GM23248 (cell line): ENCODE data around the gene MVD. TPM values are rescaled to one million over a fixed set of nuclear protein-coding genes. Genes with fewer than 3 reads are reported as not detected.

Experiments
- DNase-seq: peaks from one replicate; pipeline ENCODE4 v3.0.0-alpha.2; 2015
- H2AFZ ChIP-seq: fragments of 200-600 bp; sonication (generic); 2 replicates; pipeline ENCODE4 v1.6.1; 2016; ENCODE audit warnings: antibody characterized with exemption
- H3F3A ChIP-seq: fragments of 200-600 bp; sonication (generic); 2 replicates; pipeline ENCODE4 v1.6.1; 2016; ENCODE audit warnings: mild to moderate bottlenecking, antibody characterized with exemption, mixed run types; ENCODE audit not compliant: insufficient read depth
- H3K27ac ChIP-seq: fragments of 200-600 bp; sonication (generic); 2 replicates; pipeline ENCODE4 v1.5.1; 2016; ENCODE audit warnings: mild to moderate bottlenecking
- H3K27me3 ChIP-seq: fragments of 200-600 bp; sonication (generic); replicated peaks from 2 replicates; pipeline ENCODE4 v1.6.1; 2016; ENCODE audit warnings: mild to moderate bottlenecking; ENCODE audit not compliant: insufficient read depth
- H3K36me3 ChIP-seq: fragments of 200-600 bp; sonication (generic); 2 replicates; pipeline ENCODE4 v1.6.1; 2016; ENCODE audit warnings: low read depth, mild to moderate bottlenecking
- H3K4me1 ChIP-seq: fragments of 200-600 bp; sonication (generic); 2 replicates; pipeline ENCODE4 v1.6.1; 2016; ENCODE audit warnings: mild to moderate bottlenecking; ENCODE audit not compliant: insufficient read depth
- H3K4me2 ChIP-seq: fragments of 200-600 bp; sonication (generic); one replicate; pipeline ENCODE4 v1.6.1; 2016; ENCODE audit warnings: mild to moderate bottlenecking; ENCODE audit not compliant: unreplicated experiment
- H3K4me3 ChIP-seq: fragments of 200-600 bp; sonication (generic); 2 replicates; pipeline ENCODE4 v1.5.1; 2016; ENCODE audit warnings: mild to moderate bottlenecking
- H3K79me2 ChIP-seq: fragments of 200-600 bp; sonication (generic); 2 replicates; pipeline ENCODE4 v1.6.1; 2016; ENCODE audit warnings: mild to moderate bottlenecking; ENCODE audit not compliant: insufficient read depth
- H3K9ac ChIP-seq: fragments of 200-600 bp; sonication (generic); 2 replicates; pipeline ENCODE4 v1.6.1; 2016; ENCODE audit warnings: mild to moderate bottlenecking
- H3K9me2 ChIP-seq: fragments of 200-600 bp; sonication (generic); 2 replicates; pipeline ENCODE4 v1.6.1; 2016; ENCODE audit warnings: mixed run types, mild to moderate bottlenecking, moderate library complexity; ENCODE audit not compliant: insufficient read depth
- H3K9me3 ChIP-seq: fragments of 200-600 bp; sonication (generic); one replicate; pipeline ENCODE4 v1.6.1; 2017; ENCODE audit warnings: low read depth
- H4K20me1 ChIP-seq: fragments of 200-600 bp; sonication (generic); 2 replicates; pipeline ENCODE4 v1.6.0; 2016; ENCODE audit not compliant: insufficient read depth
- EZH2 ChIP-seq: fragments of 200-600 bp; sonication (generic); IDR thresholded peaks from 2 replicates; pipeline ENCODE4 v1.6.1; 2018; ENCODE audit warnings: antibody characterized with exemption, mild to moderate bottlenecking; ENCODE audit not compliant: insufficient read depth, poor library complexity, severe bottlenecking
- EZH2phosphoT487 ChIP-seq: fragments of 200-600 bp; sonication (generic); IDR thresholded peaks from 2 replicates; pipeline ENCODE4 v1.6.1; 2018; ENCODE audit warnings: antibody characterized with exemption, moderate library complexity, mild to moderate bottlenecking, low read depth; ENCODE audit not compliant: insufficient read depth
- WGBS, 2 experiments: methylation state at CpG; one replicate each; pipeline ENCODE4 v1.1.6; 2015 to 2017; ENCODE audit warnings: low lambda C conversion rate in 2 of 2, low coverage in 1 of 2; ENCODE audit errors: missing lambda C conversion rate in 2 of 2; 5-methylcytosine and 5-hydroxymethylcytosine counted together
- in situ Hi-C: fragments of 300-500 bp; cut with MboI; formaldehyde crosslinking; loops from 2 replicates; pipeline ENCODE4 v1.15.0; 2020
- polyA plus RNA-seq: library from polyadenylated mRNA; unstranded; fragments of >200 nt; fragmentation: Nextera tagmentation; extraction: Ambion mirVana; gene quantifications from 2 replicates; pipeline ENCODE4 v1.2.1, GENCODE V29; 2016
- total RNA-seq: library from RNA; depleted of rRNA; stranded (reverse); fragments of >200 nt; shearing (Covaris generic); gene quantifications from 2 replicates; pipeline ENCODE4 v1.2.3, GENCODE V29; 2014

The MVD gene
- total and polyA plus RNA-seq, 2 experiments from 2014 or later = 25.0 to 27.4 TPM

DNA sequence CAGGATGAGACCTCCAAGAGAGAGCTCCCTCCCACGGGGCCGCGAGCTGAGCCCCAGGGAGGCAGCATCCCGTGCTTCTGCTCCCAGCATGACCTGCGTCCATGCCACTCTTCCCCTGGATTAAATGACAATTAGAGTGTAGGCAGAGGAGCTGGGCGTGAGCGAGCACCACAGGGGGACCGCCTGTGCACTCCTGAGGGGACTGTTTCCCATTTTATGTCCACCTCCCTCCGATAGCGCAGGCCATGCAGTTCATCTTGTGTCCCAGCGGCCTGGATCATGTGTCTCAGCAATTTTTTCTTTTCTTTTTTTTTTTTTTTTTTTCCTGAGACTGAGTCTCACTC, 30.3 kb downstream of the MVD start:
- H3K27me3 ChIP-seq = no peaks in the 10 kb centered on the region
- TF ChIP-seq EZH2 (no peak), EZH2phosphoT487 (no peak)
- no peaks in the 10 kb centered on the region; the same call in 1 of the 2 replicates for H3K4me1 ChIP-seq
- DNase-seq = no peak
- H3K27ac ChIP-seq = no peak overlapping the region
- H2AFZ ChIP-seq = no peak overlapping the region
- H4K20me1 ChIP-seq = no peaks in the 10 kb centered on the region
- no peak overlapping the region for H3K4me3 ChIP-seq
- H3K9me2 ChIP-seq = no peaks in the 10 kb centered on the region
- H3K4me2 ChIP-seq = no peak overlapping the region
- in situ Hi-C loops = no loop called here
- no peaks in the 10 kb centered on the region for H3K36me3 ChIP-seq
- WGBS, 2 experiments = 94 to 97% methylated on average over 9 to 11 of the region's 11 CpGs
- H3K9me3 ChIP-seq = no peaks in the 10 kb centered on the region
- no peaks in the 10 kb centered on the region for H3K79me2 ChIP-seq
- no peaks in the 10 kb centered on the region for H3F3A ChIP-seq
- no peak overlapping the region for H3K9ac ChIP-seq

DNA sequence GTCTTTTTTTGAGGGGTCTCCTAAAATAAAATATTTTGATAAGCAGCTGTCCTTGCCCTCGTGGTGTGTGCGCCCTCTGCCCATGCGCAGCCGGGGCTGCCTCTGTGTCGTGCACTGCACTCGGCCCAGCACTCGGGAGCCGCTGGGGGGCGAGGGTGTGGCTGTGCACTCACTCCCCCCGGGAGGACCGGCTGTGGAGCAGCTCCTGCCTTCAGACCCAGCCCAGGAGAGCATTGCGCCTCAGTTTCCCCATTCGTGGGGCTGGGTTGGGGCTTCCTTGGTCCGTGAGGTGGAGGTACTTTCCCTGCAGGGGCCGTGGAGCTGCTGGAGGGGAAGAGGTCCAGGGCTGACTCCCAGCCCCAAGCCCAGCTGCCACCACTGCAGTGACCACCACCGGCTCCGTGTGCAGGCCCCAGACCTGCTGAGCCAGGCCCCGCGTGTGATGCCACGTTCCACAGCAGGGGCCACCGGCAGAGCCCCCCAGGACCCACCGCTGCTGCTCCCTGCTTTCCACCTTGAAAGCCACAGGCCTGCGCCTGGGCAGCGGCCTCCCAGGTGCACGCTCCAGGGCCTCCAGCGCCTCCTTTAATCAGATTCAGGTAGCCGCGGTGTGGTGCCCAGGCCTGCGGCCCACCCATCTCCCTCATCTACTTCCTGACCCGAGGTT, 30.8 kb downstream of the MVD start:
- H2AFZ ChIP-seq = no peak overlapping the region
- H3K4me3 ChIP-seq = no peak overlapping the region
- H3K9me3 ChIP-seq = no peaks in the 10 kb centered on the region
- no peak for DNase-seq
- no peaks in the 10 kb centered on the region for H3K79me2 ChIP-seq
- H3K9me2 ChIP-seq = no peaks in the 10 kb centered on the region
- H4K20me1 ChIP-seq = no peaks in the 10 kb centered on the region
- no peaks in the 10 kb centered on the region for H3K27me3 ChIP-seq
- no peak overlapping the region for H3K27ac ChIP-seq
- 94 to 95% methylated on average over 26 to 29 of the region's 30 CpGs for WGBS, 2 experiments
- no peaks in the 10 kb centered on the region for H3F3A ChIP-seq
- H3K36me3 ChIP-seq = no peaks in the 10 kb centered on the region
- in situ Hi-C loops = no loop called here
- H3K9ac ChIP-seq = no peak overlapping the region
- TF ChIP-seq EZH2 (no peak), EZH2phosphoT487 (no peak)
- no peak overlapping the region for H3K4me2 ChIP-seq
- no peaks in the 10 kb centered on the region; the same call in 1 of the 2 replicates for H3K4me1 ChIP-seq

- Histone ChIP-seq H3K9me3 (no peaks in the 10 kb centered on the region), H4K20me1 (no peaks in the 10 kb centered on the region), H3K27me3 (no peaks in the 10 kb centered on the region), H3F3A (no peaks in the 10 kb centered on the region), H3K4me3 (no peak overlapping the region), H3K27ac (no peak overlapping the region), H3K9me2 (no peaks in the 10 kb centered on the region), H3K9ac (no peak overlapping the region), H3K36me3 (no peaks in the 10 kb centered on the region), H3K4me1 (no peaks in the 10 kb centered on the region), H2AFZ (no peak overlapping the region), H3K79me2 (no peaks in the 10 kb centered on the region), H3K4me2 (no peak overlapping the region)
- in situ Hi-C loops = no loop called here
- TF ChIP-seq EZH2 (no peak), EZH2phosphoT487 (no peak)
- WGBS, 2 experiments = 84 to 86% methylated on average over 11 to 16 of the region's 16 CpGs
- no peak for DNase-seq
Observed at GRCh38 chr16:88631384-88631783, 31.5 kb downstream of the MVD start.

DNA sequence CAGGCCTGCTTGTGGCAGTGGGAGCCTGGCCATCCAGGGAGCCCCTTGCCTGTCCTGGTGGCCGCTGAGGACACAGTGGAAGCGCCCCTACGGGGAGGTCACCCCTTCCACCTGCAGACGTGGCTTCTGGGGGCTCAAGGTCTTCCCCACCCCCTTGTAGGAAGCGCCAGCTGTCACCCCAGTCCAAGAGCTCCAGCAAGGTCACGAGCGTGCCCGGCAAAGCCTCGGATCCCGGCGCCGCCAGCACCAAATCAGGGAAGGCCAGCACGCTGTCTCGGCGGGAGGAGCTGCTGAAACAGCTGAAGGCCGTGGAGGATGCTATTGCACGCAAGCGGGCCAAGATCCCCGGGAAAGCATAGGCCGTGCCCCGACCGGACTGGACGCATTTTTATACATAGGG, 31.9 kb downstream of the MVD start:
- Histone ChIP-seq H3K4me1 (no peaks in the 10 kb centered on the region), H3K9me2 (no peaks in the 10 kb centered on the region), H3K27ac (no peak overlapping the region), H3K9ac (no peak overlapping the region), H3K4me2 (no peak overlapping the region), H3F3A (no peaks in the 10 kb centered on the region), H3K9me3 (no peaks in the 10 kb centered on the region), H2AFZ (no peak overlapping the region), H3K79me2 (no peaks in the 10 kb centered on the region), H3K36me3 (no peaks in the 10 kb centered on the region), H3K27me3 (no peaks in the 10 kb centered on the region), H3K4me3 (no peak overlapping the region), H4K20me1 (no peaks in the 10 kb centered on the region)
- in situ Hi-C loops = no loop called here
- no peak for DNase-seq
- whole genome bisulfite sequencing, 2 experiments = 96 to 98% methylated on average over 20 to 23 of the region's 23 CpGs
- TF ChIP-seq EZH2 (no peak), EZH2phosphoT487 (no peak)
